AG20443 (cell line): ENCODE data around the gene SP7.
A peak's percentile ranks its signal among the peaks of the same experiment; 100 is the strongest.
"Not testable (repeated sequence)": the region's sequence is repeated elsewhere in the genome, so short reads cannot be mapped to it uniquely, and the experiment has no call there.

ENCODE experiments used
- DNase-seq: peaks from one replicate; pipeline ENCODE4 v3.0.0; 2012; ENCODE audit warnings: low spot score, mixed read lengths

SP7 gene

GRCh38 chr12:53320352-53321195 is 15.6 kb downstream of the SP7 start:
- peak; percentile 24 for DNase-seq

- DNase-seq: no peak
Measured at GRCh38 chr12:53313996-53314395, 22.2 kb downstream of the SP7 start.

GRCh38 chr12:53308276-53308675 is 27.9 kb downstream of the SP7 start:
- no peak for DNase-seq

GRCh38 chr12:53306826-53307225 is 29.3 kb downstream of the SP7 start:
- DNase-seq: no peak

DNA sequence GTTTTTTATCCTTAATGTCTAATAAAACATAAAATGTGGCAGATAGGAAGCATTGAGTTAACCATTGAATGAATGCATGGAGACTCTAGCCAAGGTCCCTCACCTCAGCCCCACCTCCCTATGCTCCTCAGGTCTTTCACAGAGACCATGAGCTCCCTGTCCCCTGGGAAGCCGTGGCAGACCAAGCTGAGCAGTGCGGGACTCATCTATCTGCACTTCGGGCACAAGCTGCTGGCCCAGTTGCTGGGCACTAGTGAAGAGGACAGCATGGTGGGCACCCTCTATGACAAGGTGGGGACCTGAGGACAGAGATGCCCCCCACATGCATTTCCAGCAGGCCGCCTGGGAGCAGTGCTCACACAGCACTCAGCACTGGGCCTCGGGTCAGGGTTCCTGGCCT is 33.3 kb downstream of the SP7 start:
- no peak for DNase-seq

GRCh38 chr12:53300187-53300586 is 36.0 kb downstream of the SP7 start:
- peak; percentile 56 for DNase-seq

DNA sequence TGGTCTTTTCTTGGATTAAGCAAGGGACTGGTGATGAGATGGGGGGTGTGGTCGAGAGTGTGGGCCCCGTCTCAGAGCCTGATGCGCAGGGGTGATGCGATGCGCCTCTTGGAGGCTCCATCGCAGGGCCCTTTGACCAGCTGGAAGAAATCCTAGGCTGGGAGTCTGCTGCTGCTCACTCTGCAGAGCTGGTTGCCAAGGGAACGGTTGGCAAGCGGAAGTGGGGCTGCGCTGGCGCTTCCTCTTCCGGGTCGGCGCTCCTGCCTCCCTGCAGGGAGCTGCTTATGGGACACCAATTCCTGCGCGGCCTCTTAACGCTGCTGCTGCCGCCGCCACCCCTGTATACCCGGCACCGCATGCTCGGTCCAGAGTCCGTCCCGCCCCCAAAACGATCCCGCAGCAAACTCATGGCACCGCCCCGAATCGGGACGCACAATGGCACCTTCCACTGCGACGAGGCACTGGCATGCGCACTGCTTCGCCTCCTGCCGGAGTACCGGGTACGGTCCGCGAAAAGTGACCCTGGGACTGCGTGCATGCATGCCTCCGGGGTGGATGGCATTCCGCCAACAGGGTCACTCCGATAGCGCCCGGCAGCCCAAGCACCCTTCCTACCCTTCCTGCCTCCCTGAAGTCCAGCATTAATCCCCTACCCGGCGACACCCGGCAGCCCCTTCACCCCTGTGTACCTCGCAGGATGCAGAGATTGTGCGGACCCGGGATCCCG is 36.5 kb downstream of the SP7 start, which contains the start of gene MYG1:
MYG1 (plus strand) TSS at position 242 of the 727 bp plus-strand sequence; CDS start at position 285, 43 bp downstream.
- DNase-seq: peak; percentile 85

- DNase-seq: peak; percentile 35
Measured at GRCh38 chr12:53299101-53299453, 37.1 kb downstream of the SP7 start.

- DNase-seq: peak; percentile 68
Measured at GRCh38 chr12:53298164-53298563, 38.0 kb downstream of the SP7 start.

DNA sequence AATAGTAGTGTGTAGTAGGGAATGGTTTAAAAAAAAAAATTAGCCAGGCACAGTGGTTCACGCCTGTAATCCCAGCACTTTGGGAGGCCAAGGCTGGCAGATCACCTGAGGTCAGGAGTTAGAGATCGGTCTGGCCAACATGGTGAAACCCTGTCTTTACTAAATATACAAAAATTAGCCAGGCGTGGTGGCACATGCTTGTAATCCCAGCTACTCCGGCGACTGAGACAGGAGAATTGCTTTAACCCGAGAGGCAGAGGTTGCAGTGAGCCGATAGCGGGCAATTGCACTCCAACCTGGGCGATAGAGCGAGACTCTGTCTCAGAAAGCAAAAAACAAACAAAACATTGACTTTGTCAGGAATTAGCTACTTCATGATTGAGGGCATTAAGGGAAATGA is 39.0 kb downstream of the SP7 start:
- DNase-seq: not testable (repeated sequence)

DNA sequence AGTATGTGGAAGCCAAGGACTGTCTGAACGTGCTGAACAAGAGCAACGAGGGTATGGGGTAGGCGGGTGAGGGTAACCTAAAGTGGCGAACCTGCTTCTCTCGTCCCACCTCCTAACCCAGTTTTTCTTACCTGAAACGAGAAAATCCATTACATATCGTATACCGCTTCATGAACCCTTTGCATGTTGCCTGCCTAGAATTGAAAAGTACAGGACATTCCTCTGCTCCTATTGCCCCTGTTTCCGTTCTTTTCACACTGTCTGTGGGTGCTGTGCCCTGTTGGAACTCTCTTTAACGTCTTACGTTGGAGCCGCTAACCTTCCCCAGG is 40.3 kb downstream of the SP7 start:
- no peak for DNase-seq

DNA sequence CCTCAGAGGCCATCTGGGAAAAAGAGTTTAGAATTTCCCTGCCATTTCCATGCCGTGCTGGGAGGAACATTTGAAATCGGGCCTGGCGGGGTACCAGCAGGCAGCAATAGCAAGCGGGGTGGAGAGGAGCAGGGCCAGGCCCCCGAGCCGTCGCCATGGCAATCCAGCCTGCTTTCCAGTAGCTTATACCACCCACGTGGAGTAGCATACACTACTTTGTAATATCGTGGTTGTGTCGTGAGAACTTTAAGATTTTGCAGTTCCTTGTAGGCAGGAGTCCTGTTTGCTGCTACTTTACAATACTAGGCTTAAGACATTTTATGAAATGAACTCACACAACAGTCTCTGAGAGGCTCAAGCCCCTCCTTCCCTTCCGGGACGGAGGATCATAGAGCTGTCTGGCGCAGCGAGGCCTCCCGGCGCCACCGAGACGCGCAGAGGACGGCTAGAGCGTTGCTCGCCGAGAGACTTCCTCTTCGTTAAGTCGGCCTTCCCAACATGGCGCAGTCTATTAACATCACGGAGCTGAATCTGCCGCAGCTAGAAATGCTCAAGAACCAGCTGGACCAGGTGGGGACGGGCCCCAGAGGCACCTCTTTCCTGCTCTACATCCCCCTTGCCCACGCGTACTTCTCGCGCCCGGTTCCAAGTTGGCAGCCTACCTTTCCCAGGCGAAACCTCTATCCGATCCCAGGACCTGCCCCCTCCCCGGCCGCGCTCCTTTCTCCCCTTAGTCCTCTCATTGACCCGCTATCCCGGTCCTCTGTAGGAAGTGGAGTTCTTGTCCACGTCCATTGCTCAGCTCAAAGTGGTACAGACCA is 40.9 kb downstream of the SP7 start, which contains the start of gene PFDN5:
PFDN5 (plus strand) TSS at position 473 of the 821 bp plus-strand sequence; CDS start at position 499, 26 bp downstream.
- peak; percentile 90 for DNase-seq

DNA sequence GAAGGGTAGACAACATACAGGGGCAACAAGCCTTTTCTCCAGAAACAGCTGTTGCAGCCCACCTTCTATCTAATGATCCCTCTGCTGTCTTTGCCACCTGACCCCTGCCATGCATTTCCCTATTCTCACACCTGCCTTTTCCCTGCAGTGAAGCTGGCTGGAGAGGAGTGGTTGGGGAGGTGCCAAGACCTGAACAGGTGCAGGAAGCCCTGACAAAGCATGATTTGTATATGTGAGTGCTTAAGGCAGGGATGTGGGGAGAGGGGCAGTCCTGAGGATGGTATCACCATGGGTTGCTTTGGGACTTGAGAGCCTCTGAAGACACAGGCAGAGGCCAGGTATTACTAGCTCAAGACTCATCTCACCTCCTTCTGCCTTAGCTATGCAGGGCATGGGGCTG is 43.7 kb downstream of the SP7 start:
- no peak for DNase-seq

DNA sequence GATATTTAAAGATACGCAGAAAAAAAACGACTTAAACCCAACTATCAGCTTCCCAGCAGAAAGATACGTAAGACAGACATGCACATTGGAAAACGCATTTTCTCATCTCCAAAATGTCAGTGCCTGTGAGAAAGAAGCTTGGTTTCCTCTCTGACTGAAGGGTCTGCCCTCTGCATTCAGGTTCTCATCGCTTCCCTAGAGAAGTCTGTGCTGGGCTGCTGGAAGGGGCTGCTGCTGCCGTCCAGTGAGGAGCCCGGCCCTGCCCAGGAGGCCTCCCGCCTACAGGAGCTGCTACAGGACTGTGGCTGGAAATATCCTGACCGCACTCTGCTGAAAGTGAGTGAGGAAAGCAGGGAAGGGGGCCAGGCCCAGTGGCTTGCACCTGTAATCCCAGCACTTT is 45.5 kb downstream of the SP7 start:
- DNase-seq: no peak

DNA sequence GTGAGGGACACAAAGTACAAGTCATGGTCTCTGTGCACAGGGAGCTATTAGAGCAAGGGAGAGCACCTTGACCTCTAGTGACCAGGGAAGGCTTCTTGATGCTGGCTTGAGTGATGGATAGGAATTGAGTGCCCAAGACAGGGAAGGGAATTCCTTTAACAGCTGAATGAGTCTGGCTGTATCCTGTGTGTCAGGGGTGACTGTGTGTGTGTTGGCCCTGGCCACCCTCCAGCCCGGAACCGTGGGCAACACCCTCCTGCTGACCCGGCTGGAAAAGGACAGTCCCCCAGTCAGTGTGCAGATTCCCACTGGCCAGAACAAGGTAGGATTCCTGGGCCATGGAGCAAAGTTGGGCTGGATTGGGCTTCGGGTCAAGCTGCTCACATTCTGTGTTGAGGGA is 46.3 kb downstream of the SP7 start:
- peak; percentile 68 for DNase-seq

DNA sequence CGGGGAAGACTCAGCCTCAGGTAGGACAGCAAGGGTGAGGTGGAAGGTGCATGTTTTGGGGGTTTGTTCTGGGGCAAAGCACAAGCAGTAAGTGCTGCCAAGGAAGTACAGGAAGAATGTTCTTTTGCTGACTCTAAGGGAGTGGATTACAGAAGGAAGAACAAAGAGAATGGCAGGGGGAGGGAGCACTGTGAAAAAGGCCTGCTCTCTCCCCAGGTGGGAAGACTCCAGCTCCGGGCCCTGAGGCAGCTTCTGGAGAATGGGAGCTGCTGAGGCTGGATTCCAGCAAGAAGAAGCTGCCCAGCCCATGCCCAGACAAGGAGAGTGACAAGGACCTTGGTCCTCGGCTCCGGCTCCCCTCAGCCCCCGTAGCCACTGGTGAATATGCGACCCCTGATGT is 47.8 kb downstream of the SP7 start:
- DNase-seq: no peak

DNA sequence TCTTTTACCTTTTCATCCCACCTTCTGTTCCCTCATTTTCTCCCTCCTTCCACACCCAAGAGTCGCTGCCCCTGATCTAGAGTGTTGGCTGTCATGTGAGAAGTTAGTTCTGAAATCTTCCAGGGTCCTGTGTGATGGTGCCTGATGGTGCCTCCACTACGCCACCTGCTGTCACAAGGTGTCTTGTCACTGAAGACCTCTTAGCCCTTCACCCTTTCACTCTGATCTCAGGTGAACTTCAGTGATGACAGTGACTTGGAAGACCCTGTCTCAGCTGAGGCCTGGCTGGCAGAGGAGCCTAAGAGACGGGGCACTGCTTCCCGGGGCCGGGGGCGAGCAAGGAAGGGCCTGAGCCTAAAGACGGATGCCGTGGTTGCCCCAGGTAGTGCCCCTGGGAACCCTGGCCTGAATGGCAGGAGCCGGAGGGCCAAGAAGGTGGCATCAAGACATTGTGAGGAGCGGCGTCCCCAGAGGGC is 48.4 kb downstream of the SP7 start:
- DNase-seq: peak; percentile 72

GRCh38 chr12:53286448-53286847 is 49.7 kb downstream of the SP7 start:
- no peak for DNase-seq

DNA sequence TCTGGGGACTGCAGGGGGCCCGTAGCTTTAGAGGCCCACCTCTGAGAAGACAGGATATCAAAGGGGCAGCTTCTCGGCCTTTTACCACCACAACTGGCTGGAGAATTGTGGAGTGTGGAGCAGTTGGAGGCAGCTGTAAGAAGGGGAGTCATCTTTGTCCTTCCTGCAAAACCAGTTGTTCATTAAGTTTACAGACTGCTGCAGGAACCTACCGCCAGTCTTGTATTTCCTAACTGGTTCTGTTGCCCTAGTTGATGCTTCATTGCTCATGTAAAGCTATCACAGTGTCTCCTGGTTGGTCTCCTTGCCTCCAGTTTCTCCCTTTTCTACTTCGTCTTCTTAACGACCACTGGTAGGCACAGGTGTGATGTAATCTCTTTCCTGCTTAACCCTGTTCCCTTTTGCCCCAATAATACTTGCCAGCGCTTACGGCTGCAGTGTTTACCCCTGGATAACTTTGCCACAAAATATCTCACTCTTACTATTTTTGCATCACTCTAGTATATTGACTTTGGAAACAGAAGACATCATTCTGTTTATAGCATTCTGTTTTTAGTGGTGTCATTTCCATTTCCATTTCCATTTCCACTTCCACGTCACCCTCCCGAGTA is 56.2 kb downstream of the SP7 start:
- DNase-seq: no peak

- no peak for DNase-seq
Measured at GRCh38 chr12:53279283-53279869, 56.8 kb downstream of the SP7 start.

GRCh38 chr12:53277981-53278380 is 58.2 kb downstream of the SP7 start:
- no peak for DNase-seq
